HG03280 (cell line): ENCODE measurements around the gene RAB20.
"Not testable (repeated sequence)": the region's sequence is repeated elsewhere in the genome, so short reads cannot be mapped to it uniquely, and the experiment has no call there.

Source experiments
- ATAC-seq: cut with Tn5 transposase; IDR thresholded peaks from one replicate; pipeline ENCODE4 v1.9.1; 2021; ENCODE audit warnings: mild to moderate bottlenecking, moderate library complexity; ENCODE audit not compliant: unreplicated experiment

RAB20 gene

DNA sequence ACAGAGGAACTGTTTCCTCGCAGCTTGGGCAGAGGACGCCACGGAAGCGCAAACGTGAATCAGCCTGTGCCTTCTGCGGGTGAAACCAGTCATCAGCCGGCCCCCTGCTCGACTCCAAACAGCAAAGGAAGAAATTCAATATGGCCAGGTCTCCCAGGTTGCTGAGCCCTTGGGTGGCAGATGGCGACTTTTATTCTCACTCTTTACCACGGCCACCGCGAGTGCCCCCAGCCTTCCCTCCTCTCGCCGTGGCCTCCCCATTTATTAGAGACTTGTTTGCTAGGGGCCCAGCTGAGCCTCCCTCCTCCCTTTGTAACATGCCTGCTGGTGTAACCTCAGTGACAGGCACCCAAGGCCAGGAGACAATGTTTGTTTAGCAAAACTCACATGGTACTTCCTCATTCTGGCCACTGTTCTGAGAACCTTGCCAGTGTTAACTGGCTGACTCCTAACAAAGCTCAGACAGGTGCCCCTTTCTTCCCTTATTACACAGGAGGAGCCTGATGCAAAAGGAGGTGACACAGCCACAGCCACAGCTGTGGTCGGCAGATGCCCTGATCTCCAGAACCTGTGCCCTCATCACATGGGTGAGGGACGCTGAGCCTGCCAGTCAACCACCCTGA lies 5.8 kb downstream of the RAB20 start:
- no peak for ATAC-seq

DNA sequence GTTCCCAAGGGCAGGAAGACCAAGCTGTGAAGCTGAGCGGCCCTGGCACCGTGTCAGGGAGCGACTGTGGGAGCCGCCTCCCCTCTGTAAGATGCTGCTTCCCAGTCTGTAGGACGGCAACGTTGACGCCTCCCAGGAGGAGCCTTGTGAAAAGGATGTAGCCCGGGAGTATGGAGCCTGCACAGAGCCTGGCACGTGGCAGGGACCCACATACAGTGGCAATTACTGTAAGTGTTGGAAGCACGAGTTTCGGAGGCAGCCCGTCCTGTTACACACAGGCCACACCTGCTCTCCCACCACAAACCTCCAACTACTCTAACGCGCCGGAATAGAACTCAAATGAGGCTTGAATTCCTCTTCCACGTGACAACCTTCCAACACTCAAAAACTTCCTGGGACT lies 6.6 kb downstream of the RAB20 start:
- ATAC-seq = no peak

DNA sequence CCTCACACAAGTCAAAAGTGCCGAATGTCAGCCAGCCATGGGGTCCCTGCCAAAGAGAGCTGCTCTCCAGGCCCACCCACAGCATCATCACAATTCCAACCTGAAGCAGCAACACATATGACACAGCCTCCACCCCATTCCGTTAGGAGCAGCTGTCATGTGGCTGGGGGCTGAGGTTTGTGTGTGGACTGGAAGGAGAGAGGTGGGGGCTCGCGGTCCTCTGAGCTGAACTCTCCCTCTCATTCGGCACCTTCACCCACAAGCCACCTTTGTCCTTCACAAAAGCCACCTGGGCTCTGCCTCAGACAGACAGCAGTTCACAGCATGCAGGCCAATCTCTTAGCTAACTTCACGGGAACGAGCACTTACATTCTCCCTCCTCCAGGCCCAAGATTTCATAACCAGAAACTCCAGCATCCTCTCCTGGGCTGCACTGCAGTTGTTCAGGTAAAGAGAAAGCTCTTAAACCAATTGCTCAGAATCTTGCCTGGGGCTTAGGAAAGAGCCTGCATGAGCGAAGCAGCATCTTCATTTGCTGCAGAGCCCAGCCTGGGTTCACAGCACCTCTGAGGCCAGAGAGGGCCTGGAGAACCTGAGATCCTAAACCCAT lies 7.2 kb downstream of the RAB20 start:
- no peak for ATAC-seq

DNA sequence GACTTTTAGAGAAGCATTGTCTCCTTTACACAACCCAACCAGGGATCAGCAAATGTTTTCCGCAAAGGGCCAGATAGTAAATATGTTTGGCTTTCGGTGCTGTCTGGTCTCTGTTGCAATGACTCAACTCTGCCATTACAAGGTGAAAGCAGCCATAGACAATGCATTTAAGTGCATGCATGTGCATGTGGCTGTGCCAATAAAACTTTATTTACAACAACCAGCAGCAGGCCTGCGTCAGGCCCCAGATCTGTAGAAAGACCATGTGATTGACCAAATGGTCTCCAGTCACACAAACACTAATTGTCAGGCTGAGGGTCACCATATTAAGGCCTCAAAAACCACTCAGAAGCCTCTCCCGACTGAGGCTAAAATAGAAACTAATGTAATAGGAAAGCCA lies 8.1 kb downstream of the RAB20 start:
- ATAC-seq = no peak

DNA sequence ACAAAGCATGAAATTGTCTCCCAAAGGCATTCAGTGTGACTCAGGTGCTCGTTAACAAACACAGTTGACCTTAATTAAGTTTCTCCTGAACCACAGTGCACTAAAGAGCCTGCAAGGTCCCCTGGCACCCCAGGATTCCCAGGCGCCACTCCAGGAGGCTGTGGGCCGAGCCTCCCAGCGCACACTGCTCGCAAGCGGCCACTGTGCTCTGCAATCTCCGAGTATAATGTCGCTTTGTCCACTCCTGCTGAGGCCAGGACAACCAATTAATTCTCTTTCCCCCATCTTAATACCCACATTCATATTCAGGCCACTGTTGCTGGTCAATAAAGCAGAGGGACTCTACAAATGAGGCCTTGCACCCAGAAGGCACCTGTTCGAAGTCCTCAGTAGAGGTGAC lies 8.8 kb downstream of the RAB20 start:
- ATAC-seq = no peak

DNA sequence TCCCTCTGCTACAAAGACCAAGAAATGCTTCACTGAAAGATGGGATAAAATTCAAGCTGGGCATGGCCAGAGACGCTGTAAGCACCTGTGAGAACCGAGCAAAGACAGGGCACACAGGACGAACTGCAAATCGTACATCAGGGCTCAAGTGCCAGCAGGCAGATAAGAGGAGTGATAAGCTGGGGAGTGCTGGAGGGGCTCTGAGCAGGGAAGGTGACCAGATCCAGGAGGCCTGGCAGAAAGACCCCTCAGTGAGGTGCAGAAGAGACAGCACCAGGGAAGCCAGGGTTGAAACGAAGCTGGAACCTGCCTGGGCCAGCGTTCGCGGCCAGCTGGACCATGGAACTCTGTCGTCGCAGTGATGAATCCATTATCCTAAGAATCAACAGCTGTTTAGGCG lies 10.2 kb downstream of the RAB20 start:
- ATAC-seq = no peak

DNA sequence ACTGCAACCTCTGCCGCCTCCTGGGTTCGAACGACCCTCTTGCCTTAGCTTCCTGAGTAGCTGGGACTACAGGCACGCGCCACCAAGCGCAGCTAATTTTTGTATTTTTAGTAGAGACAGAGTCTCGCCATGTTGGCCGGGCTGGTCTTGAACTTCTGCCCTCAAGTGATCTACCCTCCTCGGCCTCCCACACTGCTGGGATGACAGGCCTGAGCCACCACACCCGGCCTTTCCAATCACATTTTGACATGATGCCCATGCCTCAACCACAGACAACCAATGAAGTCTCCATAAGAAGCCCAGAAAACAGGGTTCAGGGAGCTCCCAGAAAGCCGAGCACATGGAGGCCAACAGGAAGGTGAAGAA lies 11.7 kb downstream of the RAB20 start:
- ATAC-seq = no peak

DNA sequence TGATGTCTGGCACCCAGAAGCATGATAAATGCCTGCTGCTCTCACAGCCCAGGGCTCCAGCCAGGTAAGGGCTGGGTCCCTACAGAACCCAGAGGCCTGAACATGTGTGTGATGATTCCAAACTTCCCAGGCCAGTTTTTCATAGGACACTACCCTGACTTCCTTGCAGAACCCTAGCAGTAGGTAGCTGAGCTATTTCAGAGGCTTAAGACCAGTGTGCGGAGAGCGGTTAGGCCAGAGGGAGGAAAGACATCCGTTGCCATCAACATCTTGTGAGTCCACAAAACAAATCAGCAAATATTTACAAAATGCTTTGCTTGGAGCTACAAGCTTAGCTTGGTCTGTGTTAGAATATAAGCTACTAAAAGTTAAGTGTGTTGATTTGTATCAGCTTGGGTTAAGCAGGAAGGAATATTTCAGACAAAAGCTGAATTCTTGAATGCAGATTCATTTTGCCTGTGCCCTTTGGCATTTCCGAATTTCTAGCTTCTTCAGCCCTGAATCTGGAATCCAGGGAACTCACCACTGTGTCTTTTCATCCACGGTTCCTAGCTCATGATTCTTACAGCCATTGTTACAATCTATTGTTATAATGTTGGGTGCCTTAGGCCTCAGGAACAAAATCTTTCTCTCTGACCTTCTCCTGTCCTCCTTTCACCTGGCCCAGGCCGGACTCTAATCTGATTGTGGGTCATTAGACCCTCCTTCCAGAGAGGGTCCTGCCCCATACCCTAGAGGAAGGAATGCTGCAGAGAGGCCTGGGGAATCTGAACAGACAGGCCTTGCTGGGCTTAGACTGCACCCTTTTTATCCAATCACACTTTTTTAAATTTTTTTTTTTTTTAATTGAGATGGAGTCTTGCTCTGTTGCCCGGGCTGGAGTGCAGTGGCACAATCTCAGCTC lies 12.4 kb downstream of the RAB20 start:
- ATAC-seq = no peak

DNA sequence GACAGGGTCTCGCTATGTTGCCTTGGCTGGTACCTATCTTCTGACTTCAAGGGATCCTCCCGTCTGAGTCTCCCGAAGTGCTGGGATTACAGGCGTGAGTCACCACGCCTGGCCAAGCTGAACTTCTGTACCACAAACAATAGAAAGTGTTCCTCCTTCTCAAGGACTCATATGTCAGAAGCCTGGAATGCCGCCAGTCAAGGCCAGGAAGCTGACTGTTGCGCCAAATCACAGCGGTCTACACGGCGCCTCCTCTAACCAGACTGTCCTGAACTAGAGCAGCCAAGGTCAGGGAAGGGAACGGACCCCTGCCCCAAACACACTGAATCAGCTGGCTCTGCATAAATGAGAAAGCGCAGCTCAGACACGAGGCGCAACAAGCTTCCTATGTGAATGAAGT lies 14.6 kb downstream of the RAB20 start:
- no peak for ATAC-seq

DNA sequence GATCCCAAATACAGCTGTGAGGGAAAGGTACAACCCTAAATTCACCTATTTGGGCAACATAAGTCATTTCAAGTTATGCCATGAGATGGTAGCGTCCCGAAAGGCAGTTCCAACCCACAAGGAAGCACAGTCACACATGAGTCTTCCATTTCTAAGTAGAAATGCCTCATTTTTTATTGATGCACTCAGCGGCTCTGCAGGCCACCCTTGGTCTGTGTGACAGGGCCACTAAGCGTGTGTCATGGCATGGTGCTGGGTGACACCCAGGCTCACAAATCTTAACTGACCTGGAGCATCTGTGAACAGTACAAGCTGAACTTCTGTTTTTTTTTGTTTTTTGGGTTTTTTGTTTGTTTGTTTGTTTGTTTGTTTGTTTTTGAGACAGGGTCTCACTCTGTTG lies 15.1 kb downstream of the RAB20 start:
- ATAC-seq = no peak

DNA sequence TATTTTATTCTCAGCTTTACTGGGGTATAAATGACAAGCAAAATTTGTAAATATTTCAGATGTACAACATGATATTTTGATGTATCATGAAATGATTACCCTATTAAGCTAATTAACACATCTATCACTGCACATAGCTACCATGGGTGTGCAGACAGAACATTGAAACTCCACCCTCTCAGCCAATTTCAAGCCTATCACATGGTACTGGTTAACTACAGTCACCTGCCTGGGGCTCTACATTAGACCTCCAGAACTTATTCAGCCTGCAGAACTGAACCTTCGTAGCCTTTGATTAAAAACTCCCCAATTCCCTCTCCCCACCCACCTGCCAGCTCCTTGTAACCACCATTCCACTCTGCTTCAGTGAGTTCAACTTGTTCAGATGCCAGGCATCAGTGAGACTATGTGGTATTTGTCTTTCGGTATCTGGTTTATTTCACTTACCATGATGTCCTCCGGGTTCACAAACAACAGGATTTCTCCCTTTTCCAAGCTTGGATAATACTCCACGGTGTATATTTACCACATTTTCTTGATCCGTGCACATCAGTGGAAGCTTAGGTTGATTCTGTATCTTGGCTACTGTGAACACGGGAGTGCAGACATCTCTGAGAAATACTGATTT lies 19.2 kb downstream of the RAB20 start:
- no peak for ATAC-seq

DNA sequence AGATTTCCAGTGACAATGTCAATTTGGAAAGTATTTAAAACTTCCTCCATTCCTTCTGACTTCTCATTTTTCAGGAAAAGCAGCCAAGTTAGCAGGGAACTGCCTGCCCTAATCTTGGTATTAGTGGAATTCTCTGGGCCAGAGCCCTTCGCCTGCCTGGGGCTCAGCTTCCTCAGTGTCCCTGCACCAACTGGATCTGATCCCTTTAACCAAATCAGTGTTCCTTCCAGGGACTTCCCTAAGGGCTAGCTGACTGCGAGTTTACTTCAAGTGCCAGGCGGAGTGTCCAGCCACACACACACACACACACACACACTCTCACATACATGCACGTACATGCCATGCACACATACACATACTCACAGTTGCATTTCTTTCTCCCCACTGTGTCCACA lies 20.0 kb downstream of the RAB20 start:
- no peak for ATAC-seq

DNA sequence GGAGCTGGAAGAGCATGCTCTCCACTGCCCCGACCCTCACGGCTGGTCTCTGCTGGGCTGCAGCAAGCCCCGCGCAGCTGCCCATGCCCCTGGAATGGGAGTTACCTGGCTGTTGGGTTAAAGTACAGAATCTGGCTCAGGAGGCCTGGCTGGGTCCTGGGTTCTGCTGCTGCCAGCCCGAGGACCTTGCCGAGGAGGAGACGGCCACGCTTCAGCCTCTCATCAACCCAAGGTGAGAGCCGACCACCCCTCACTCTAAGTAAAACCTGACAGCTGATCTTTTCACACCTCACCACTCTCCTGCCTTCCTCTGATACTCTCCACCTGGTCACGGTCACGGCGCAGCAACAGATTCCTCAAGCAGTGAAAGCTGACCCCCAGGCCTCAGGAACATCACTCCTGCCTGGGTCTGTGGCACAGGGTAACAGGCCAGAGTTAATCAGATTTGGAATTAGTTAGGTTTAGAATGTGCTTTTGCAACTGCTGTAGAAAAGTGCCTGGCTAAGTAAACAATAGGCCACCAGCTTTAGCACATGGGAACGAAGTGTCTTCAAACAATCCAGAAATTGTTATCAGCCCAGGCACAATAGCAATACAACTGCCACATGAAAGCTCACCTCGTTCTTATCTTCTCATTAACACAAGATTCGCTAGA lies 20.5 kb downstream of the RAB20 start:
- ATAC-seq = no peak

DNA sequence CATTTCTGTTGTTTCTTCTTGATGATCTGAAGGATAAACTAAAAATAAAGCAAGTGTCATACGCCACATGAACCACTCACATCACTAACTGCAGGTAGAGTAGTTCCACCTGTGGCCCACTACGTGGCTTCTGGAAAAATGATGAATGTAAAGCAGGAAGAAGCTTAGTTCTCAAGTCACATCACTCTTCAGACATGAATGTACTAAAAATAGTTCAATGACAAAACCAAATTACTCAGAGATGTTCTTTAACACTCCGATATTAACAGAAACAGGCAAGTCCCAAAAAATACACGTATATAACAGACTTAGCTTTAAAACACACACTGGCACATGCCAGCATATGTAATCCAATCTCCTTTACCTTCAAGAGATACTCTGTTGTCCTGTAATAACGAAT lies 21.6 kb downstream of the RAB20 start:
- ATAC-seq = no peak

DNA sequence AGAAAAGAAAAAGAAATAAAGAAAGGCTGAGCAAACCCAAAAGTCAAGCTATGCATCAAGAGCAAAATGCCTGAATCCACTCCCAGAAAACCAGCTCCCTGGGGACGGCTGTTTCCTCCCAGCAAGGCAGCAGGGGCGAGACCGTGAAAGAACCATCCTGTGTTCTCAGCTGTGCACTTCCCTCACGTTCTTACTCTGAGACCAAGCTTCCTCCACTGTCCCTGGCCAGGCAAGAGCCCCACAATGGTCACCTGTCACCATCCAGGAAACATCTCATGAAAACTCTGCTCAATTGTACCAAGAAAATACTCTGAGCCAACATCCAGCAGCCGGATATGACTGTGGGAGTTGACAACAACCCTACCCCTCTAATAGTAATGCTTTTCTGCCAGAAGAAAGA lies 22.9 kb downstream of the RAB20 start:
- ATAC-seq = no peak

DNA sequence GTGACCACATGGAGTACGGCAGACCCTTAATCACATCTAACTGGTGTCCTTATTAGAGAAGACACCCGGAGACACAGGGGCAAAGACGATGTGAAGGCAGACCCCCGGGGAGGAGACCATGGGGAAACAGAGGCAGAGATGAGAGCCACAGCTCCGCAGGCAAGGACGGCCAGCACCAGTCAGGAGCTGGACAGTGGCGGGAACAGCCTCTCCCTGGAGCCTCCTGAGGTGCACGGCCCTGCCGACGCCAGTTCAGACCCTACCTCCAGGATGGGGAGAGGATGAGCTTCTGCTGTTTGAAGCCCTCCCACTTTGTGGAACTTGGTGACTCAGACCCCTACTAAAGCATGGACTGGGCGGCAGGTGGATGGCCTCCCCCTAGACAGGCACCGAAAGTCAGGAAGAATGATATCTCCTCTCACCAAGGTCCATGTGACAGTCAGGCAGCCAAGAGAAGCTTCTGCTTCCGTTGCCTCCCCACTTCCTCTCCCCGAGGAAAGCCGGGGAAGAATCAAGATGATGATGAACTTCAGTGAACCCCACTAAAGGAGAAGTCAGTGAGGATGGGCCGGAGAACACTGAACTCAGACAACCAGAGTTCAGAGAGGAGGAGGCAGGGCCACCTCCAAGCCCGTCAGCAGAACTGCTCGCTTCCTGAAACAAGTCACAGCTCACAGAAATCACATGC lies 25.4 kb downstream of the RAB20 start:
- no peak for ATAC-seq

DNA sequence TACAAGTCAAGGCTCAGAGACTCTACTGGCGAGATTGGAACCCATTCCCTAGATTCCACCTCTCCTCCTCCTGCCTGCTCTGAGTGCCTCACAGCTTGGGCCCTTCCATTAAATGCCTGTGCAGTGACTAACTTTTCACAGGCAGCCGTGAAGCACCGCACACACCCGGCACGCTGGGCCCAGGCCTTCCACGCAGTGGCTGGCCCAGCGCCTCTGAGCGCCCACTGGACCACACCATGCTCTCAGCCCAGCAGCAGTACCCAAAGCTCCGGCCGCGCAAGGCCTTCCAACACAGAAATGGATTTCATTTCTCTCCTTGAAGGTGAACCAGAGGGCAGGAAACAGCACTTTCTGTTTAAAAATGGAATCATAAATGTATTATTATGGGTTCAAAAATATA lies 26.0 kb downstream of the RAB20 start:
- ATAC-seq = no peak

DNA sequence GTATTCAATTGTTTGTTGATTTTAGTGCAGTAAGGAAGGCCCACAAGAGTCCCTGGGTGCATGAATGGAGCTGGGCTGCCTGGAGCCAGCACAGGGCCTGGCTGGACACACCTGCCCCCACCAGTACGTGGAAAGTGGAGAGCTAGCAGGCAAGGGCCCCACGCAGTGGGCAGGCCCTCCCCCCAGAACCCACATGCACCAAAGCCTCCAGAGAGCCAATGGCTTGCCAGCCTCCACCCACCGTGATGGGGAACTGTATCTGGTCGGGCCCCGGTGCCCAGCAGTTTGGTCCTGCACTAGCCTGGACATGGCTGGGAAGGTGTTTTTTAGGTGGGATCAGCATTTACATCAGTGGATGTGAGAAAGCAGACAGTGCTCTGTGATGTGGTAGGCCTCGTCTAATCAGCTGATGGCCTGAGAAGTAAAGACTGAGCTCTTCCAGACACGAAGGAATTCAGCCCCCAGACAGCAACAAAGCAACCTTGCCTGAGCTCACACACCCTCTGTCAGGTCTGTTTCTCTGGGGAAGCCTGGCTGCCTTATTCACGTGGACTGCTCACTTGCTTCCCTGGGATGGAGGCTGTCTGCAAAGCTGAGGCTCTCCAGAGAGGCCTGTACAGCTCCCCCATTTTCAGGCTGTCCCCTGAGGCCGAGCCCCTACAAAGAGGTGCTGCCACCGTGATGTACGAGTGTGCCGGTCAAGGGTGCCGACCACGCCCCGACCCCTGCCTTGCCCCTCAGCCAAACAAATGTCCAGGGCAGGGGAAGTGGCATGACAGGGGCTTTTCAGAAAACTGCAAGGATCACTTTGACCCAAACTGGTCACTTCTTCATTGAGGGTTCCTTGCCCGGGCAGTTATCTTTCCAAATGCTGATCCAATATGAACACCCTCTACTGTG lies 27.5 kb downstream of the RAB20 start:
- no peak for ATAC-seq

DNA sequence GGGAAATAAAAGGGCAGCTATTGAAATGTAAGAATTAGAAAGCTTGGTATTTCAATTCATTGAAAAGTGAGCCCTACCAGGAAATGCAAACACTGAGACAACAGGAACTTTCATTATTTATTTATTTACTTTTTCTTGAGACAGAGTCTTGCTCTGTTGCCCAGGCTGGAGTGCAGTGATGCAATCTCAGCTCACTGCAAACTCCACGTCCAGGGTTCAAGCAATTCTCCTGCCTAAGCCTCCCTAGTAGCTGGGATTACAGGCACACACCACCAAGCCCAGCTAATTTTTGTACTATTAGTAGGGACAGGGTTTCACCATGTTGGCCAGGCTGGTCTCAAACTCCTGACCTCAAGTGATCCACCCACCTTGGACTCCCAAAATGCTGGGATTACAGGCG lies 29.3 kb downstream of the RAB20 start:
- not testable (repeated sequence) for ATAC-seq

DNA sequence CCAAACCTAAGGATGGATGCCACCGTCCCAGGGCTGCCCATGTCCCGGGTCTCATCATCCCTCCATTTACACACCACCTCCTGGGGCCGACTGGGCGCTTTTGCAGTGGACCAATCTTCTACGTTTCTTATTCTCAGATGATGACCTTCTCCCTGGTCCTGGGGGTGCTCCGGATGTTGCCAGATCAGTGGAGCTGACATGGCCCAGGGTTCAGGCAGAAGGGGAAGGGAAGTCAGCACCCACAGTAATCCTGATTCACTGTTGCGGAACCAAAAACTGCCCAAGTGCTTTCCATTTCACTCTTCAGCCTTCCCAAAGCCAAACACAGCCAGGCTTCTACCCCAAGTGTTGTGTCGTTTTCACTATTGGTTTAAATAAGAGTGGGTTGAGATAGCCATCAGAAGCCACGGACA lies 29.8 kb downstream of the RAB20 start:
- no peak for ATAC-seq
